ENCODE measurements around the gene POU2F1.
A peak's percentile ranks its signal among the peaks of the same experiment; 100 is the strongest.
"Not testable (repeated sequence)": the region's sequence is repeated elsewhere in the genome, so short reads cannot be mapped to it uniquely, and the experiment has no call there.

POU2F1 gene

GRCh38 chr1:167219646-167220536 is 795 bp upstream of the POU2F1 start:
- ATAC-seq (peak; percentile 65), DNase-seq (ENCODE audit: low spot score in 2 of 2) (peak; percentile 71 to 94)
- H3K27ac Mint-ChIP-seq, result peak overlapping the region; percentile 99
- H3K4me1 Mint-ChIP-seq, result peaks cover 41% of the 10 kb centered on the region
- peaks cover 37% of the 10 kb centered on the region for H3K36me3 Mint-ChIP-seq
- no peaks in the 10 kb centered on the region for H3K9me3 Mint-ChIP-seq
- peak overlapping the region; percentile 90 for H3K4me3 Mint-ChIP-seq

DNA sequence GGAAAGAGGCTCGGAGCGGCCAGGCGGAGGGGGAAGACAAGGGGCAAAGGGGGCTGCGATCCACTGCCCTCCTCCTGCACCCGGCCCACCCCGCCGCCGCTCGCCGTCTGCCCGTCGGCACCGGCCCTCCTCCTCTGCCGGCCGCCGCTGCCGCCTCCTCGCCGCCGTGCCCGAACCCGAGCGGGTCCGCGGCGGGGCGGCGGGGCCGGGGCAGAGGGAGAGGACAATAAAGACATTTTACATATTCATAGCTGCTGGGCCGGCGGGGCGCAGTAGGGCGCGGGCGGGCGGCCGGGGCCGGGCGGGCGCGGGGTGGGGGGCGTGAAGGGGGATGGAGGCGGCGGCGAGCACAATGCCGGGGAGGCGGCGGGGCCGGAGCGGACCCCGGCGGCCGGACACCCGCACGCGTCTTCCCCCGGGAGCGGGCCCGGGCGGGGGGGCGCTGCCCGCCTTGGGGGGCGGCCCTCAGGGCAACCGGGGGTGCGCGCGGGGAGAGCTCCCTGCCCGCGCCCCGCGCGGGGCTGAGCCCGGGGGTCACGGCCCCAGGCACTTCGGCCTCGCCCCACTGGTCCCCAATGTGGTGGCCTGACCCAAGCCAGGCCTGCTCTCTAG is 546 bp downstream of the POU2F1 start:
- Mint-ChIP-seq H3K36me3 (peaks cover 37% of the 10 kb centered on the region), H3K4me3 (peak overlapping the region; percentile 90), H3K27ac (peak overlapping the region; percentile 99), H3K4me1 (peaks cover 52% of the 10 kb centered on the region), H3K9me3 (no peaks in the 10 kb centered on the region)
- ATAC-seq (peak; percentile 1), DNase-seq (ENCODE audit: low spot score in 2 of 2) (no peak)

DNA sequence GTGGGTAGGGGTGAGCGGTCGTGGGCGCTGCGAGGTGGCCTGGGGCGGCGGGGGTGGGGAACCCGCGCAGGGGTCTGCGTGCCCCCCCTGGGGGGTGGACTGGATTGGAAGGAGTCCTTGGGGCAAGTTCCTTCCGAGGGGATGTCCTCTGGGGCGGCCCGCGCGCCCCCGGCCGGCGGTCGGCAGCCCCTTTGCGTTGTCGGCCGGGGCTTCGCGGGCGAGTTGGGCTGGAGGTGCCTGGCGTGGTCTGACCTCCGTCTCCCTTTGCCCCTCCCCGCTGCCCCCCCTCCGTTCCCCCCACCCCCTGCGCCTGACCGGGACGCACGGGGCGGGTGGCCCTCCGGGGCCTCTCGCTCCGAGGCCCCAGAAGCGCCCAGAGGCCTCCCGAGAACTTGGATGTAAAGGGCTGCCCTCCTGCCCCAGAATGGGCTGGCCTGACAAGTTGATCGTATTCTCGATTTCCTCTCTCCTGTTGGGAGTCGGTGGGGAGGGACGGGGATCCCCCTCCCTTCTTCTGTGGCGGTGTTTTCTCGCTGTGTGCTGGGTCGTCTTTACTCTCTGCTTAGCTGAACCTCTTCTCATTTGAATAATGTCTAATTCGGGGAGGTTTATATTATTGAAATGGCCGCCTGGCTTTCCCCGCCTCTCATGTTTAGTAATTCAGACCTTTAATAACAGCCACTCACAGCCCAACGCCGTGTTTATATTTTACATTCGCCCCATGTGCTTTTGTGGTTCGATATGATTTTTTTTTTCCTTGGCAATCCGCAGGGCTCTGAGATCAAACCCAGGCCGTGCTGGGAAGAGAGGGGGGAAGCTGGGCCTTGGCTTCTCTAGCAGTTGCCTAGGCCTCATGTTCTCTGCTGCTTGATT is 1.3 kb downstream of the POU2F1 start:
- Mint-ChIP-seq H3K4me3 (peak overlapping the region; percentile 90), H3K36me3 (peaks cover 37% of the 10 kb centered on the region), H3K9me3 (no peaks in the 10 kb centered on the region), H3K27ac (peak overlapping the region; percentile 96), H3K4me1 (peaks cover 53% of the 10 kb centered on the region)
- peak; percentile 52 to 89 for DNase-seq (ENCODE audit: low spot score in 2 of 2)
- ATAC-seq, result peak; percentile 70

DNA sequence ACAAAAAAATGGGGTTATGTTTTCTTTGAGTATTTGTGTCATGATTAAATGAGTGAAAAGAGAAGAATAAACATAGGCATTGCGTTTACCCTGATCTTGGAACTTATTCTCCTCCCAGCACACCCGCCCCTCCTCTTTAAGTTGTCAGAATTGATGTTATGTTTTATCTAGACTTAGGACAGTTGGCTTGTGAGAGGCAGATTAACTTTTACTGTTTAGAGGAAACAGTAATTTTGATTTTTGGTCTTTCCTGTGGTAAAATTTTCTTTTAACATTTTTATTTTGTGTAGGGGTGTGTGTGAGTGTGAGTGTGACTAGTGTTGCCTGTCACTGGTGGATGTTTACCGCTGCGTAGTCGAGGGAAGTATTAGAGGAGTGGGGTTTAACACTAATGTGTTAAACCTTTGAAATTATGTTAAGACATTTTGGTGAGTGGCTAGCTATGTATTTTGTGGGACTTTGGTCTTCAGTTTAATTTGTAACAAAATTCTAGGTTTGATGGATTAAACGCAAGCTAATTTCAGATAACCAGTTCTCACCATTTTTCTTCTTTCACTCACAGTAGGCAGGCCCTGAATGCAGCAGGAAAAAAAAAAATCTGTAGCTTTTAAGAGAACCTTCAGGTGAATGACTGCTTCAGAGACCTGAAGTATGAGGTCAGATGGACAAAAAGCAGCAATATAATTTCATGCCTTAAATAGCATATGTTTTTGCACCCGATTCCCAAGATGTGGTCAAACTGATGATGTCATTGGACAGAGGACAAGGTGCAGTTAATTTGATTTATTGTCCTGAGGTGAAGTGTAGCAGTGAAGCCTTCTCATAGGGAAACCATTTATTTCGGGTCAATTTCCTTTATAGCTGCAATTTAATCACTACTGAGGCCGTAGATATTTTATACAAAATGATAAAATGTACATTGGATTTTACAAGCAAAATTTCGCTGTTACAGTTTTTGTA is 2.7 kb downstream of the POU2F1 start:
- DNase-seq (ENCODE audit: low spot score in 2 of 2), result no peak
- H3K4me3 Mint-ChIP-seq, result peak overlapping the region; percentile 90
- peaks cover 37% of the 10 kb centered on the region for H3K36me3 Mint-ChIP-seq
- peaks cover 59% of the 10 kb centered on the region for H3K4me1 Mint-ChIP-seq
- ATAC-seq, result no peak
- H3K27ac Mint-ChIP-seq, result peak overlapping the region; percentile 96
- no peaks in the 10 kb centered on the region for H3K9me3 Mint-ChIP-seq

DNA sequence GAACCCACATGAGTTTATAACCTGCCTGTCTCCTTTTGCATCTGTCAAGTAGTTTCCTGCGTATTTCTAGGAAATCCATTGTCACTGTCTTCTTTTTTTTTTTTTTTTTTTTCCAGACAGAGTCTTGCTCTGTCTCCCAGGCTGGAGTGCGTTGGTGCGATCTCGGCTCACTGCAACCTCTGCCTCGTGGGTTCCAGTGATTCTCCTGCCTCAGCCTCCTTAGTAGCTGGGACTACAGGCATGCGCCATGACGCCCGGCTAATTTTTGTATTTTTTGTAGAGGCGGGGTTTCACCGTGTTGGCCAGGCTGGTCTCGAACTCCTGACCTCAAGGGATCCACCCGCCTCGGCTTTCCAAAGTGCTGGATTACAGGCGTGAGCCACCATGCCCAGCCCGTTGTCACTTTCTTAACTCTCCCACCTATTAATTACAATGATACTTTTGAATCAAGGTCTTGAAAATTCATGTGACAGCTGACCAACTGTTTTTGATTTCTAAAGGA is 4.1 kb downstream of the POU2F1 start:
- Mint-ChIP-seq H3K4me1 (peaks cover 50% of the 10 kb centered on the region), H3K36me3 (peaks cover 31% of the 10 kb centered on the region)
- DNase-seq (ENCODE audit: low spot score in 2 of 2); ATAC-seq; H3K9me3 Mint-ChIP-seq; H3K27ac Mint-ChIP-seq; H3K4me3 Mint-ChIP-seq: not testable (repeated sequence)

DNA sequence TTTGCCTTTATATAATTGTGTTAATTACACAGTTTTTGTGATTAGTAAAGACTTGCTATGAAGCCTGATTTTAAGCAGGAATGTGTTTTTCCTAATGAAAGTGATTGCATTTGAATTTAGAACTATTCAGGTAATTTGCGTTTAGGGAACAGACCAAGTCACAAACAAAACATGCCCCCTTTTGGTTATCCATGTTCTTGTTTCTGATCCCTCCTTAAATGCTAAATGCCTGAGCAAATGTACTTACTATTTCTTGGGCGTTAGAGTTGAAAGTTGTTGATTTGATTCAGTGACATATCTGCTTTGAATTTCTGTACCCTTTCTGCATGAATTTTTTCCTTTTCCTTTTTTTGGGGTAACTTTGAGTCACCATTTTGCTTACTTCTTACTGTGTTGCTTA is 5.2 kb downstream of the POU2F1 start:
- H3K4me3 Mint-ChIP-seq, result no peak overlapping the region
- H3K27ac Mint-ChIP-seq, result no peak overlapping the region
- H3K36me3 Mint-ChIP-seq, result peaks cover 19% of the 10 kb centered on the region
- peaks cover 42% of the 10 kb centered on the region for H3K4me1 Mint-ChIP-seq
- ATAC-seq, result no peak
- H3K9me3 Mint-ChIP-seq, result no peaks in the 10 kb centered on the region
- no peak for DNase-seq (ENCODE audit: low spot score in 2 of 2)

DNA sequence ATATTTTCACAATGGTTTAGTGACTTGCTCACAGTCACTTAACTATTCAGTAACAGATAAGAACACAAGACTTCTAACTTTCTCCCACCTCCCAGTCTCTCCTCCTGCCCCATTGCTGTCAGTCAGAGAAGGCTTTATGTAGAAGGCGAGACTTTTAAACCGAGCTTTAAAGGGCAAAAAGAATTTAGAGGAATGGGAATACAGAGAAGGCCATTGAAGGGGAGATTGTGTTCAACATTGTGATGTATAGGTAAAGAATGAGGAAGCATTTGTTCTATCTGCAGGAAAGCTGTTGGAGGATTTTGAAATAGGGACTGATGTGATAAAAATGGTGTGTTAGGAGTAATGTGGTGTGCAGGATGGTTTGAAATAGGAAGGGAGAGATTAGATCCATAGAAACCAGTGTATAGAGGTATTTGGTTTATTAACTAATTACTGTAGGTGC is 7.3 kb downstream of the POU2F1 start:
- DNase-seq (ENCODE audit: low spot score in 2 of 2), result no peak
- no peaks in the 10 kb centered on the region for H3K9me3 Mint-ChIP-seq
- H3K36me3 Mint-ChIP-seq, result peaks cover 6% of the 10 kb centered on the region
- ATAC-seq, result no peak
- H3K27ac Mint-ChIP-seq, result no peak overlapping the region
- H3K4me3 Mint-ChIP-seq, result no peak overlapping the region
- peaks cover 35% of the 10 kb centered on the region for H3K4me1 Mint-ChIP-seq

GRCh38 chr1:167229719-167230385 is 9.2 kb downstream of the POU2F1 start:
- Mint-ChIP-seq H3K4me1 (peaks cover 24% of the 10 kb centered on the region), H3K9me3 (no peaks in the 10 kb centered on the region), H3K27ac (no peak overlapping the region), H3K4me3 (no peak overlapping the region), H3K36me3 (no peaks in the 10 kb centered on the region)
- no peak for DNase-seq (ENCODE audit: low spot score in 2 of 2)
- ATAC-seq, result no peak

GRCh38 chr1:167230437-167230836 is 9.8 kb downstream of the POU2F1 start:
- Mint-ChIP-seq H3K9me3 (no peaks in the 10 kb centered on the region), H3K27ac (no peak overlapping the region), H3K4me1 (peaks cover 24% of the 10 kb centered on the region), H3K4me3 (no peak overlapping the region), H3K36me3 (no peaks in the 10 kb centered on the region)
- ATAC-seq (no peak), DNase-seq (ENCODE audit: low spot score in 2 of 2) (no peak)

DNA sequence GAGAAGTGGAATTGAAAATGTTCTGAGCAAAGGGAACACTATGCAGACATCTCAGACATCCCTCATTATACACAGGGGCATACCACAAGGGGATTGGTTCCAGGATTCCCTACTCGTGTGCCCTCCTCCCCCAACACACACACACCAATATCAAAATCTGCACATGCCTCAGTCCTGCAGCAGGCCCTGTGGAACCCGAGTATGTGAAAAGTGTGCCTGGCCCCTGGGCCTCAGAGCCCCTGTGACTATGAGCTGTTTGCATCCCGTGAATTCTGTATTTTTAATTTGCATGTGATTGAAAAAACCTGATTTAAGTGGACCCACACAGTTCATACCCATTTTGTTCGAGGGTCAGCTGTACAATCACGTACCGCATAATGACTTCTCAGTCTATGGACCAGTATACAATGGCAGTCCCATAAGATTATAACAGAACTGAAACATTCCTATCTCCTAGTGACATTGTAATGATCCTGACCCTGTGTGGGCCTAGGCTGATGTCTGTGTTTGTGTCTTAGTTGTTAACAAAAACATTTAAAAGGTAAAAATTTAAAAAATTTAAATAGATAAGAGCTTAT is 11.3 kb downstream of the POU2F1 start:
- H3K36me3 Mint-ChIP-seq, result no peaks in the 10 kb centered on the region

DNA sequence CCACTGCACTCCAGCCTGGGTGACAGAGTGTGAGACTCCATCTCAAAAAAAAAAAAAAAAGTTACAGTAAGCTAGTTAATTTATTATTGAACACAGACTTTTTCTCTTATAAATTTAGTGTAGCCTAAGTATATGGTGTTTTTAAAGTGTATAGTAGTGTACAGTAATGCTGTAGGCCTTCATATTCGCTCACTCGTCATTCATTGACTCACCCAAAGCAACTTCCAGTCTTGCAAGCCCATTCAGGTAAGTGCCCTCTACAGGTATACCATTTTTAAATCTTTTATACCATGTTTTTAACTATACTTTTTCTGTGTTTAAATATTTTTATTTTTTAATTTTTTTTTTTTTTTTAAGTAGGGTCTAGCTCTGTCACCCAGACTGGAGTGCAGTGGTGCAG is 12.1 kb downstream of the POU2F1 start:
- DNase-seq (ENCODE audit: low spot score in 2 of 2) (no peak), ATAC-seq (no peak)
- Mint-ChIP-seq H3K36me3 (no peaks in the 10 kb centered on the region), H3K27ac (no peak overlapping the region), H3K9me3 (no peaks in the 10 kb centered on the region), H3K4me3 (no peak overlapping the region), H3K4me1 (peaks cover 33% of the 10 kb centered on the region)

More for the DNA sequence above, 11.3 kb downstream of the POU2F1 start:
- Mint-ChIP-seq H3K4me3 (no peak overlapping the region), H3K4me1 (peaks cover 30% of the 10 kb centered on the region), H3K27ac (no peak overlapping the region), H3K9me3 (no peaks in the 10 kb centered on the region)
- no peak for ATAC-seq
- no peak for DNase-seq (ENCODE audit: low spot score in 2 of 2)

DNA sequence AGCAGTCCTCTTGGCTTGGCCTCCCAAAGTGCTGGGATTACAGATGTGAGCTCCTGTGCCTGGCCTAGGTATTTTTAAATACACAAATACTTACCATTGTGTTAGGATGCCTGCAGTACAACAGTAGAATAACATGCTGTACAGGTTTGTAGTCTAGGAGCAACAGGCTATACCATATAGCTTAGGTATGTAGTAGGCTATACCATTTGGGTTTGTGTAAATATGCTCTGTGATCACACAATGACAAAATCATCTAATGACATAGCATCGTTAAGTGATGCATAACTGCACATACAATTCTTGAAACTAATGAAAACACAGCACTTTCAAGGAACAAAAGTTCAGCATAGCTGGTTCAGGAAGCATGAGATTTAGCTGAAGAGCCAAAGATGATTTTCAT is 12.7 kb downstream of the POU2F1 start:
- H3K36me3 Mint-ChIP-seq, result no peaks in the 10 kb centered on the region
- DNase-seq (ENCODE audit: low spot score in 2 of 2), result no peak
- H3K27ac Mint-ChIP-seq, result no peak overlapping the region
- H3K4me3 Mint-ChIP-seq, result no peak overlapping the region
- peaks cover 29% of the 10 kb centered on the region for H3K4me1 Mint-ChIP-seq
- ATAC-seq, result no peak
- H3K9me3 Mint-ChIP-seq, result no peaks in the 10 kb centered on the region

DNA sequence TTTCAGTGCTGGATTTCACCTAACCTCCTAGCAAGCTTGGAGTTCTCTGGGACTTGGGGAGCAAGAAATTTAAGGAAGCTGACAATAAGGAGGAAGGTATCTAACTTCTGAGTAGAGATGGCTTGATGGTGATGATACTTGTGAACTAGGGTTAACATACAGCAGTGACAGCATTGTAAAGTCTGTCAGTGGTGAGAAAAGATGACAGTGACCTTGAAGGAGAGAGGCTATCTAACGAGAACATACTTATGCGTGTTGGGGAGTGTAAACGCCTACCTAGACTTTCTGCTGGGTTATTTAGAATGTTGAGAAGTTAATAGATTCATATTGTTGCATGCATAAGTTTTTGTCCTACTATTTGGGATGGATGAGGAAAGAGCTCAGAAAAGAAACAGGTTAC is 16.3 kb downstream of the POU2F1 start:
- peak overlapping the region; percentile 35 for H3K27ac Mint-ChIP-seq

More for the DNA sequence above, 16.3 kb downstream of the POU2F1 start:
- Mint-ChIP-seq H3K4me1 (peaks cover 30% of the 10 kb centered on the region), H3K9me3 (no peaks in the 10 kb centered on the region), H3K4me3 (no peak overlapping the region), H3K36me3 (no peaks in the 10 kb centered on the region)
- DNase-seq (ENCODE audit: low spot score in 2 of 2), result no peak
- ATAC-seq, result no peak
